NCI-H345 (cell line): ENCODE data around the gene RLIM.

Experiments
- DNase-seq: peaks from one replicate; lab custom pipeline; 2025; lab: John Stamatoyannopoulos, UW

RLIM gene

GRCh38 chrX:74536832-74537371, 77.5 kb downstream of the RLIM start:
- DNase-seq: peak; percentile 34

GRCh38 chrX:74536152-74536831, 78.1 kb downstream of the RLIM start:
- peak; percentile 73 for DNase-seq

GRCh38 chrX:74535408-74536151, 78.8 kb downstream of the RLIM start:
- peak; percentile 20 for DNase-seq
